Measurements from ENCODE around the gene TARDBP. TPM values are rescaled to one million over a fixed set of nuclear protein-coding genes. Genes with fewer than 3 reads are reported as not detected.

The TARDBP gene
- total RNA-seq, 3 donors from 2014 or later: 123 to 155 (median 147) TPM

GRCh38 chr1:11025618-11026017 lies 13.2 kb downstream of the TARDBP start:
- no peak overlapping the region for H3K4me3 ChIP-seq
- no peaks in the 10 kb centered on the region for H3K9me3 ChIP-seq
- TF ChIP-seq CTCF (IDR thresholded peaks at IDR 0.05): no peak
- peaks cover 6% of the 10 kb centered on the region for H3K36me3 ChIP-seq (ENCODE audit: low read depth)
- DNase-seq (no peak), ATAC-seq (no peak)
- H3K4me1 ChIP-seq (ENCODE audit: low read depth): no peaks in the 10 kb centered on the region
- intact Hi-C loops (cut with DNase I, micrococcal nuclease): no loop called here

- no peak for TF ChIP-seq CTCF (IDR thresholded peaks at IDR 0.05)
- DNase-seq: no peak
- Histone ChIP-seq H3K4me3 (no peak overlapping the region), H3K9me3 (no peaks in the 10 kb centered on the region), H3K36me3 (ENCODE audit: low read depth) (peaks cover 2% of the 10 kb centered on the region), H3K4me1 (ENCODE audit: low read depth) (no peaks in the 10 kb centered on the region)
- intact Hi-C loops (cut with DNase I, micrococcal nuclease): no loop called here
- ATAC-seq: no peak
Measured at GRCh38 chr1:11026052-11026451, 13.6 kb downstream of the TARDBP start.

- ATAC-seq (no peak), DNase-seq (no peak)
- H3K4me1 ChIP-seq (ENCODE audit: low read depth): no peaks in the 10 kb centered on the region
- no peaks in the 10 kb centered on the region for H3K36me3 ChIP-seq (ENCODE audit: low read depth)
- no peaks in the 10 kb centered on the region for H3K9me3 ChIP-seq
- intact Hi-C loops (cut with DNase I, micrococcal nuclease): no loop called here
- TF ChIP-seq CTCF (IDR thresholded peaks at IDR 0.05): no peak
- H3K4me3 ChIP-seq: no peak overlapping the region
Measured at GRCh38 chr1:11026903-11027302, 14.4 kb downstream of the TARDBP start.

- Histone ChIP-seq H3K4me1 (ENCODE audit: low read depth) (no peaks in the 10 kb centered on the region), H3K36me3 (ENCODE audit: low read depth) (no peaks in the 10 kb centered on the region), H3K4me3 (no peak overlapping the region), H3K9me3 (no peaks in the 10 kb centered on the region)
- TF ChIP-seq CTCF (IDR thresholded peaks at IDR 0.05): no peak
- intact Hi-C loops (cut with DNase I, micrococcal nuclease): no loop called here
- ATAC-seq (no peak), DNase-seq (no peak)
Measured at GRCh38 chr1:11027316-11027715, 14.9 kb downstream of the TARDBP start.

- no peak for TF ChIP-seq CTCF (IDR thresholded peaks at IDR 0.05)
- intact Hi-C loops (cut with DNase I, micrococcal nuclease): no loop called here
Measured at GRCh38 chr1:11028018-11028417, 15.6 kb downstream of the TARDBP start.

GRCh38 chr1:11030865-11031264 lies 18.4 kb downstream of the TARDBP start:
- intact Hi-C loops (cut with DNase I, micrococcal nuclease): loop anchor here in 1 of 2 donors (10.0 kb wide), 1 partner anchor 614 kb away; no protein-coding TSS in a partner anchor

More at GRCh38 chr1:11028018-11028417, 15.6 kb downstream of the TARDBP start:
- Histone ChIP-seq H3K36me3 (ENCODE audit: low read depth) (no peaks in the 10 kb centered on the region), H3K4me3 (no peak overlapping the region), H3K4me1 (ENCODE audit: low read depth) (no peaks in the 10 kb centered on the region), H3K9me3 (no peaks in the 10 kb centered on the region)
- no peak for DNase-seq
- no peak for ATAC-seq

More at GRCh38 chr1:11030865-11031264, 18.4 kb downstream of the TARDBP start:
- H3K4me1 ChIP-seq (ENCODE audit: low read depth): no peaks in the 10 kb centered on the region
- no peak for TF ChIP-seq CTCF (IDR thresholded peaks at IDR 0.05)
- ATAC-seq (no peak), DNase-seq (no peak)
- H3K9me3 ChIP-seq: no peaks in the 10 kb centered on the region
- no peak overlapping the region for H3K4me3 ChIP-seq
- no peaks in the 10 kb centered on the region for H3K36me3 ChIP-seq (ENCODE audit: low read depth)

Data from mucosa of descending colon (tissue), 3 donors.